SIG-M5 treated with dmso at 0.1 percent for 504 hours (cell line): ENCODE results near the gene ELMO2.

Source experiments
- DNase-seq: peaks from one replicate; lab custom pipeline; 2025; ENCODE audit not compliant: unreplicated experiment; lab: John Stamatoyannopoulos, UW

The ELMO2 gene

GRCh38 chr20:46353500-46354206, 52.8 kb downstream of the ELMO2 start:
- no peak for DNase-seq

- no peak for DNase-seq
These were observed 54.0 kb downstream of the ELMO2 start for GRCh38 chr20:46352370-46352938.

DNA sequence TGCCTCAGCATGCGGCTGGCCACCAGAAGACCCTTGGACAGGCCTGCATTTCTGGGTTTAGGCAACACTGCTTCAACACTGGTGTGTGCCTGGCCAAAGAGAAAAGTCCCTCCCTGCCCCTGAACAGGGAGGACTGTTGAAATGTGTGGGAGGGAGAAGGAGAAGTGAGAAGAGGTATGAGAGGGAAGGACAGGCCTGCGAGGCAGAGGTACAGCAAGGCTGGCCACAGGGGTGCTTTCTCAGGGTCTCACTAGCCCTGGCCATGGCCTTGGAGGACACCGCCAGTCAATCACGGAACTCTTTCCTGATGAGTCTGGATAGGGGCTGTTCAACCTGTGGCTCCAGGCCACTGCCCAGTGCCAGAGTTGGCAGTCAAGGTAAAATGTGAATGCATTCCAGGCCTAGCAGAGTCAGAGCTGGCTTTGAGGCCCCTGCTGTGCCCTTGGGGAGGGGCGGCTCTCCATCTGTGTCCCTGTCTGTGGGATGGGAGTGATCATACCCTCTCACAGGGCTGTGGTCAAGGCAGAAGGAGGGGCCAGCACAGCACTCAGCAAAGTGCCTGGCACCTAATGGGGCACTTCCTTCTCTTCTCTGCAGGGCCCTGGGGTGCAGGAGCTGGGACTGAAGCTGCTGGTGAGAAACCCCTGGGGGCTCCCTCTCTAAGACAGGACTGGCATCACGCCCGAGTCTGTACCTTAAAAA, 54.9 kb downstream of the ELMO2 start:
- DNase-seq = no peak

DNA sequence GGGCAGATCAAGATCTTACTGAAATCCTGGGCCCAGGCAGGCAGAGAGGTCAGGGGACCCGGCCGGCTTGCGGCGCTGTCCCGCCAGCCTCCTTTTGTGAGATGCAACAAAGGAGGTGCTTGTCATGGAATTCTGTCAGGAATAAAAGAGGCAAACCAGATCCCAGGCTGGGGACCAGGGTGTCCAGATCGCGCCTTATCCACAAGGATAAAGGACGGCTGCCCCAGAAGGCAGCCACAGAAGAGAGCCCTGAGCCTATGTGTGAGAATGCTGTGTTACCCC, 55.5 kb downstream of the ELMO2 start:
- no peak for DNase-seq

DNA sequence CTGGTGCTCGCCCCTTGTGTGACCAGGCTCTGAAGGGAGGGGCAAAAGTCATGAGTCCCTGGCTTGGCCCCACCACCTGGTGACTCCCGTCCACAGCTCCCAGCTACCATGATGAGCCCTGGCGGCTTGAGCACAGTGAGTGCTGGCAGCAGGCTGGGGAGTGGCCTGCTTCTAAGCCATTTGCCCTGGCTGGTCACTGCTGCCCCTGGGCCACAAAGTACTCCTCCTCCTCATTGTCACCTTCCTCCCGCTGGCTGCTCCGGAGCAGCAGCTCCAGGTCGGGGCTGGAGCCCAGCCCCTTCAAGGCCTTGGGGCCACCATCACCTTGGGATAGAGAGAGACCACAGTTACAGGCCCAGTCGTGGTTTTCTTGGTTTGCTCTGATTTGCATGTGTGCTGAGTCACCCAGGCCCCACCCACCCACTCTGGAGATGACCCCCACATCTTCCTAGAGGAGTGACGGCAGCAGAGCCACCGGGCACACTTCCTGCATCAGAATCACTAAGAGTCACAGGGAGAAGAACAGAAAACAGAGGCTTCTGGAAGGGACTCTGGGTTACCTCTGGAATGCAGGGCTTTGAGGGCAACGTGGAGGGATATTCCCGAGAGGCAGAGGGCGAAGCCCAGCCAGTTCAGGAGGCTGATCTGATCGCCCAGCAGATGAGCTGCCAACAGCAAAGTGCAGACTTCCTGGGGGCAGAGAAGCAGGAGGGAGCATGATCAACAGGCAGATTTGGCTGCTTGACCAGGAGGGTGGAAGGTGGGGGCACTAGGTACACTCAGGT, 56.0 kb downstream of the ELMO2 start:
- peak; percentile 51 for DNase-seq

GRCh38 chr20:46349742-46350056, 56.7 kb downstream of the ELMO2 start:
- DNase-seq = no peak

GRCh38 chr20:46349035-46349741, 57.2 kb downstream of the ELMO2 start:
- peak; percentile 20 for DNase-seq

DNA sequence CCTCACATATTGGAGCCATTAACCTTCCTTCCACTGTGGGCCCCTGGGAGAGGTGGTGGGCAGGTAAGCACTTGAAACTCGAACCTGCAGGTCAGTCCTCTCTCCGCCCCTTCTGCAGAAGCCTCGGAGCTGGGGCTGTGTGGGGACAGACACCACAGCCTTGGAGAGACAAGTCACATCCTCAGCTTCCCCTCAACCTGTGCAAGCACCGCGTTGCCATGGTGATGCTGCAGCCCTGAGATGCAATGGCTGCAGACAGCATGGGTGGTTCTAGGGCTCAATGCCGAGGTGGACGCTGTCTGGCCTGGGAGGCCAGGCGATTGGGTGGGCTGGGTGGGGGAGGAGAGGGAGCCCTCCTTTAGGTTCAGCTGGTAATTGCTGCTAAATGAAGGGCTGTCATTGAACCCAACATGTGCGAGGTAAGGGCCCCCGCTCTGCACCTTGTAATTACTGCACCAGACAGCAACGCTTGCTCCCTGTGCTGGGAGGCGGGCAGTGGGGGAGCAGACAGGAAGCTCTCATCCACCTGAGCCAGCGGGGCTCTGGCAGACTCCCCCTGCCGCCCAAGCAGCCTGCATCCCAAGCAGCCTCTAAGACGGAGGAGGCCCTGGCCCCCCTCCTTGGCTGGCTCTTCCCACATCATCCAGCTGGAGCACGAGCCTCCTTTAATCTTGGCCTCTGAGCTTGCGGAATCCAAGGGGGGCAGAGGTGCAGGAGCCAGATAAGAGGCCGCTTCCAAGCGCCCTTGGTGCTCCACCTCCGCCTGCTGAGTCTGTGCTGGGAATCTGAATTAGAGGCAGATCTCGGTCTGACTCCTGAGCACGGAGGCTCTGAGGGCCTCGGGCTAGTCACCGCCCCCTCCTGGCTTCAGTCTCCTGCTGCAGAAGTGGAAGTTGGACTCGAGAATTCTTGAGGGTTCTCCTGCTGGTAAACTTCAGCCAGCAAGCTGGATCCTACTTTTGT, 58.3 kb downstream of the ELMO2 start:
- no peak for DNase-seq

DNA sequence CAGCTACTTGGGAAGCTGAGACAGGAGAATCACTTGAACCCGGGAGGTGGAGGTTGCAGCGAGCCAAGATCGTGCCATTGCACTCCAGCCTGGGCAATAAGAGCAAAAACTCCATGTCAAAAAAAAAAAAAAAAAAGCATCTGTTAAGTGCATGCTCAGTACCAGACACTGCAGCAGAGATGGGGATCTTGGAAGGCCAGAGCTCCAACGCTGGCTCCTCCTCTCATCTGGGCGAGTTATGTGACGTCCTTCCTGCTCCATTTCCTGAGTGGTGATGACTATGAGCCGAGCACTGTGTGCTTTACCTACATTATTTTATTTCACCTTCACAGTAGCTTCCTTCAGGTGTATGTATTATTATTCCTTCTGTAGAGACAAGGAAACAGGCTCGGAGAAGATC, 59.6 kb downstream of the ELMO2 start:
- no peak for DNase-seq

DNA sequence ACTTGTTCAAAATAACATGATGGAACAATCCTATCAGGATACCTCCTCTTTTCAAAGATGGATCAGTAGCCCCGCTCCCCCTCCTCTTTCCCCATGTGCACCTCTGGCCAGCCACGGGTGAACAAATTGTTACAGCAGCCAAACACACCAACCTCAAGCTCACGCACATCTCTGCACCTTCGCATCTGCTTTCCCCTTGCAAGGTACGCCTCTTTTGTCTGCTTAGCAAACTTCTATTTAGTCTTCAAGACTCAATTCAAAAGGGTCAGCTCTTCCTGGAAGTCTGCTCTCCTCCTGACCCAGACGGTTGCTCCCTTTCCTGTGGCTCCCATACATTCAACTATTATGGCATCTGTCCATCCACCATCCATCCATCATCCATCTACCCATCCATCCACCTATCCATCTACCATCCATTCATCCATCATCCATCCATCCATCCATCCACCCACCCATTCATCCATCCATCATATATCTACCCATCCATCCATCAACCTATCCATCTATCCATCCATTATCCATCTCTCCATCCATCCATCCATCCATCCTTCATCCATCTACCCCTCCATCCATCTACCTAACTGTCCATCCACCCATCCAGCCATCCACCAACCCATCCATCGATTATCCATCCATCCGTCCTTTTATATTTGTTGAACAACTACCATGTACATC, 61.8 kb downstream of the ELMO2 start:
- DNase-seq = no peak

DNA sequence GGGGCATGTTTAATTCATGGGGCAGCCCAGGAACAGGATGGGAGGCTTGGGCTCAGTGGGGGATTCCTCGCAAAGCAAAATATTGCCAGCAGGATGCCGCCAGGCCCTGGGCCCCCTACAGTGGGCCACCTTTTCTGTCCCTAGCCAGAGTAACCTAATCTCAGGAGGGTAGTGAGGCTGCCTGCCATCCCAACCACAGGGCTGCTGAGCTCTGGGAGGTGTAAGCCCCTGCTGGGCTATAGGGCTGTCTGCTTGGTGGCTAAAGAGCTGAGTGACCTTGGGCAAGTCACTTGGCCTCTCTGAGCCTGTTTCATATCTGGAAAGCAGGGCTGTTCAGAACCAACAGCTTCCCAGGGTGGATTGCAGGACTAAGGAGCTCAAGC, 62.4 kb downstream of the ELMO2 start:
- no peak for DNase-seq

- peak; percentile 7 for DNase-seq
These were observed 63.0 kb downstream of the ELMO2 start for GRCh38 chr20:46343348-46343974.

DNA sequence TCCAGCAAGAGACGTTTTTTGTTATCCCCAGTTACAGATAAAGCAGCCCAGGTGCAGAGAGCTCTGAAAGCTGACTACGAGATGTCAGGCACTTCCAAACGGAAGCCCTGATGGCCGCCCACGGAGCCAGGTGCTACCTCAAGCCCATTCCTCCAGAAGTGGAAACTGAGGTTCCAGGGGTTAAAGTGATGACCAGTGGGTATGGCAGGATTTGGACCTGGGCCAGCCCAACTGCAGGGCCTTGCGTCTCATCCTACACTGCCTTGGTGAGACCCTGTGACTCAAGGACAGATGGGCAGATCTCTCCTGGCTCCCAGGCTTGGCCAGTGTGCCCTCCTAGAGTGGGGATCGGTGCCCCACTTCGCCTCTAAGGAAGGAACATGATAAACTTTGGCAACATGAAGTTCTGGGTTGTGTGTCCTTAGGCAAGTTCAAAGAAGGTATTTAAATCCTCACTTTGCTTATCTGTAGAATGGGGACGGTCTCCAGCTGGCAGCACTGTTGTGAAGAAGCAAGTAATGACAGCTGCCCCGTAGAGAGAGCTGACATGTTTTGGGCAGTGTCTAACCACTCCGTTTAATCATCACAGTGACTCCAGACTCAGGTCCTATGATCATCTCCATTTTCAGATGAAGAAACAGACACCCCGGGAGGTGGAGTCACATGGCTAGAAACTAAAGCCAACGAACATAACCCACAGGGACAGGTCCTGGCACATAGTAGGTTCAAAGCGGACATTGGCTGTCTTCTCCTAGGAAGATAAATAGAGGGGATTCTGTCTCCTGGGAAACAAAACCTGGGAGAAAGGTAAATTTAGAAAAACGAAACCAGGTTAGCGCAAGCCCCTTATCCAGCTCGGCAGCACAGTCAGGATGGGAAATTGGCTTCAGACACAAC, 63.7 kb downstream of the ELMO2 start:
- DNase-seq = no peak

- no peak for DNase-seq
These were observed 64.4 kb downstream of the ELMO2 start for GRCh38 chr20:46342010-46342378.

DNA sequence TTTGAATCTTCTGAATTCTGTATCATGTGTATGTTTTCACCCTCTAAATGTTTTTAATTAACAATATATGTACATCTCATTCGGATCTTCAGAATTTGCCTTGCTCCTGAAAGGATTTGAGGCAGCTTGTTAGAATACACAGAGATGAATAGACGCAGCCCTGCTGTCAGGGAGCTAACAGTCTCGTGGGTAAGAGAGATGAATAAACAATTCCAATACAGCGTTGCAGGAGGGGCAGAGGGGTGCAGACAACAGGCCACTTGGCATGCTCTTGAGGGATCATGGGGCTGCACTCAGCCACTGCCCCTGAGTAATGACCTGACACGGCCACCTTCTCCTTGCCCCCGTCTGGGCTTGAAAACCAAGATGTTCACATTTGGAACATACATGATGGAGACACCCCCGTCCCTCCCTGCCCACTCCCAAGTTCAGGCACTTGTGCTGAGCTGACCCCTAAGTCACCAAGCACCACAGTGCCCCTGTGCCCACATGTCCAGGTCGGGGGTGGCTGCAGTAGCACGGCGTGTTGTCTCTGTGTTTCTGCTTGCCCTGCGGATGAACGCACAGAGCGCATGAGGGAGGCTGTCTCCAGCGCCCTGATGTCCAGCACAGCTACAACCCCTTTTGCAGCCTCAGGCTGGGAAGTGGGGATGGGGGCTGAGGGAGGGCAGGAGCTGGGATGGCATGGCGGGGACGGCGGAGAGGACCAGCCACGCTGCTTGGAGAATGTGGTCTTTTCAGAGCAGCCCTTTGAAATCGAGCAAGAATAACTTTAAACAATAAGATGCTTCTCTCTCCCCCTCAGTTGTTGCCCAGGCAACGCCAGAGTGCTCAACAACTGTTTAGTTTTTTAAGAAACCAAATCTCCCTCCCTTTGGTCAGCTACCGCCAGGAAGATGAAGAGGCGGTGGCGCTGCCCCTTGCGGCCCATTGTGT, 65.1 kb downstream of the ELMO2 start:
- no peak for DNase-seq

GRCh38 chr20:46339037-46339436, 67.4 kb downstream of the ELMO2 start:
- DNase-seq = no peak

- no peak for DNase-seq
These were observed 69.7 kb downstream of the ELMO2 start for GRCh38 chr20:46336735-46337134.
